IMR-90 (cell line): ENCODE results near the gene TVP23A. TPM values are rescaled to one million over a fixed set of nuclear protein-coding genes. Genes with fewer than 3 reads are reported as not detected.

Experiments used
- ATAC-seq: fragments of 200-7000 bp; cut with Tn5 transposase; 2 replicates; pipeline ENCODE4 v1.9.1; 2020; ENCODE audit warnings: low read depth, mild to moderate bottlenecking, moderate library complexity
- BruUV-seq: library from RNA; stranded (reverse); fragments of 400-500 nt; replicated peaks from 2 replicates; lab custom pipeline; 2021; lab: Mats Ljungman, UMichigan
- CTCF ChIA-PET: fragments of 300-600 bp; formaldehyde crosslinking; extraction: SDS; loops from one replicate; lab custom pipeline; 2021; ENCODE audit warnings: antibody characterized with exemption; lab: Yijun Ruan, JAX
- POLR2A ChIA-PET: fragments of 300-600 bp; sonication (Branson Sonifier 250); formaldehyde crosslinking; loops from one replicate; lab custom pipeline; 2022; ENCODE audit warnings: antibody characterized with exemption; ENCODE audit not compliant: unreplicated experiment; lab: Charles Lee
- DNase-seq: peaks from one replicate; pipeline ENCODE4 v3.0.0; 2013
- H2AFZ ChIP-seq: replicated peaks from 2 replicates; pipeline ENCODE3; 2013; ENCODE audit warnings: low read length, mild to moderate bottlenecking; ENCODE audit not compliant: poor library complexity
- H2AK5ac ChIP-seq: 2 replicates; pipeline ENCODE4 v1.6.1; 2013; ENCODE audit warnings: low read depth, low read length, inconsistent platforms
- H2AK9ac ChIP-seq: replicated peaks from 2 replicates; pipeline ENCODE3; 2013; ENCODE audit warnings: mild to moderate bottlenecking, low read depth, low read length, moderate library complexity; ENCODE audit not compliant: poor library complexity
- H2BK120ac ChIP-seq: 2 replicates; pipeline ENCODE4 v1.6.1; 2013; ENCODE audit warnings: low read depth, low read length, inconsistent platforms
- H2BK15ac ChIP-seq: 3 replicates; pipeline ENCODE4 v1.6.1; 2013; ENCODE audit warnings: low read depth, low read length, inconsistent platforms
- H2BK20ac ChIP-seq: 2 replicates; pipeline ENCODE4 v1.6.1; 2013; ENCODE audit warnings: low read depth, mild to moderate bottlenecking, inconsistent platforms, low read length, moderate library complexity
- H2BK5ac ChIP-seq: 2 replicates; pipeline ENCODE4 v1.6.1; 2013; ENCODE audit warnings: mild to moderate bottlenecking, low read depth, low read length, inconsistent platforms; ENCODE audit not compliant: poor library complexity, severe bottlenecking
- H3K14ac ChIP-seq: replicated peaks from 2 replicates; pipeline ENCODE4 v1.6.1; 2013; ENCODE audit warnings: low read depth, low read length, inconsistent platforms
- H3K18ac ChIP-seq: 2 replicates; pipeline ENCODE4 v1.6.1; 2013; ENCODE audit warnings: low read depth, low read length, control low read depth
- H3K23ac ChIP-seq: 2 replicates; pipeline ENCODE4 v1.6.1; 2013; ENCODE audit warnings: low read depth, low read length, inconsistent platforms
- H3K27ac ChIP-seq: 2 replicates; pipeline ENCODE4 v1.5.1; 2013; ENCODE audit warnings: mild to moderate bottlenecking, control low read depth, low read length; ENCODE audit not compliant: insufficient read depth
- H3K27me3 ChIP-seq: 2 replicates; pipeline ENCODE4 v1.6.1; 2013; ENCODE audit warnings: low read length; ENCODE audit not compliant: control insufficient read depth, insufficient read depth
- H3K36me3 ChIP-seq: 2 replicates; pipeline ENCODE4 v1.6.1; 2013; ENCODE audit warnings: low read length, mixed read lengths; ENCODE audit not compliant: control insufficient read depth, insufficient read depth
- H3K4ac ChIP-seq: 2 replicates; pipeline ENCODE4 v1.6.1; 2013; ENCODE audit warnings: low read depth, low read length, inconsistent platforms
- H3K4me1 ChIP-seq: 2 replicates; pipeline ENCODE4 v1.6.1; 2013; ENCODE audit warnings: low read length, mixed read lengths; ENCODE audit not compliant: control insufficient read depth, insufficient read depth
- H3K4me2 ChIP-seq: 2 replicates; pipeline ENCODE4 v1.6.1; 2013; ENCODE audit warnings: low read depth, mild to moderate bottlenecking, control low read depth, low read length, moderate library complexity
- H3K4me3 ChIP-seq: 2 replicates; pipeline ENCODE4 v1.5.1; 2013; ENCODE audit warnings: low read depth, mild to moderate bottlenecking, control low read depth, low read length, moderate library complexity; ENCODE audit not compliant: insufficient read depth
- H3K56ac ChIP-seq: 2 replicates; pipeline ENCODE4 v1.6.1; 2013; ENCODE audit warnings: low read length, inconsistent platforms; ENCODE audit not compliant: insufficient read depth; ENCODE audit errors: extremely low read depth
- H3K79me1 ChIP-seq, 2 experiments: 2 replicates each; pipeline ENCODE4 v1.6.1; 2013; ENCODE audit warnings: low read length in 2 of 2, inconsistent platforms in 1 of 2, low read depth in 1 of 2
- H3K9ac ChIP-seq: 2 replicates; pipeline ENCODE4 v1.6.1; 2013; ENCODE audit warnings: low read depth, low read length, control low read depth
- H3K9me1 ChIP-seq: 2 replicates; pipeline ENCODE4 v1.6.1; 2013; ENCODE audit warnings: low read length, inconsistent platforms; ENCODE audit not compliant: insufficient read depth
- H3K9me3 ChIP-seq: 2 replicates; pipeline ENCODE4 v1.6.1; 2013; ENCODE audit warnings: low read length; ENCODE audit not compliant: control insufficient read depth, insufficient read depth
- H4K20me1 ChIP-seq: 2 replicates; pipeline ENCODE4 v1.6.1; 2013; ENCODE audit warnings: low read length, inconsistent platforms; ENCODE audit not compliant: insufficient read depth
- H4K5ac ChIP-seq: 2 replicates; pipeline ENCODE4 v1.6.1; 2013; ENCODE audit warnings: mild to moderate bottlenecking, low read depth, low read length, control low read depth
- H4K8ac ChIP-seq, 2 experiments: 2 replicates each; pipeline ENCODE4 v1.6.1; 2013; ENCODE audit warnings: low read depth in 2 of 2, low read length in 2 of 2, control low read depth in 1 of 2, inconsistent platforms in 1 of 2
- H4K91ac ChIP-seq: 2 replicates; pipeline ENCODE4 v1.6.1; 2013; ENCODE audit warnings: low read depth, low read length, inconsistent platforms; ENCODE audit not compliant: insufficient read depth
- BHLHE40 ChIP-seq: fragments of 150-350 bp; IDR thresholded peaks from 2 replicates; pipeline ENCODE4 v1.6.1; 2016; ENCODE audit warnings: mild to moderate bottlenecking, low read depth, low read length
- ELK1 ChIP-seq: fragments of 150-350 bp; IDR thresholded peaks from 2 replicates; pipeline ENCODE4 v1.6.1; 2016; ENCODE audit warnings: low read depth, mild to moderate bottlenecking, low read length, moderate library complexity, borderline replicate concordance
- MAFK ChIP-seq: IDR thresholded peaks from 2 replicates; pipeline ENCODE4 v1.6.1; 2012; ENCODE audit warnings: low read depth, low read length, improper control_type of control experiment
- RCOR1 ChIP-seq: IDR thresholded peaks from 2 replicates; pipeline ENCODE4 v1.6.1; 2012; ENCODE audit warnings: mild to moderate bottlenecking, low read length, improper control_type of control experiment; ENCODE audit not compliant: insufficient replicate concordance
- RFX5 ChIP-seq: IDR thresholded peaks from 2 replicates; pipeline ENCODE4 v1.8.0; 2012; ENCODE audit warnings: low read depth, mild to moderate bottlenecking, low read length, moderate library complexity
- WGBS, 2 experiments: methylation state at CpG; one replicate each; pipeline versions ENCODE4 v1.1.5 to v1.1.7; 2013; ENCODE audit warnings: missing lambda C conversion rate in 2 of 2; ENCODE audit not compliant: insufficient read length in 1 of 2; ENCODE audit errors: extremely low coverage in 2 of 2; 5-methylcytosine and 5-hydroxymethylcytosine counted together
- dilution Hi-C: fragments of 300-500 bp; cut with HindIII; formaldehyde crosslinking; loops from one replicate; pipeline ENCODE4 v1.14.3; 2018; ENCODE audit warnings: low sequenced_read_pairs; ENCODE audit not compliant: unreplicated experiment
- in situ Hi-C: fragments of 300-500 bp; cut with MboI; formaldehyde crosslinking; loops from 3 replicates; pipeline ENCODE4 v1.14.3; 2019; ENCODE audit warnings: low sequenced_read_pairs, inconsistent platforms, mixed read lengths
- intact Hi-C: fragments of 100-400 bp; cut with micrococcal nuclease; formaldehyde crosslinking; loops from 2 replicates; pipeline ENCODE4 v1.10.0; 2022
- polyA plus RNA-seq, 3 experiments: library from polyadenylated mRNA; depleted of rRNA; stranded (reverse); fragments of >200 nt; gene quantifications; 2 replicates each; pipeline ENCODE4 v1.2.3, GENCODE V29; 2012; ENCODE audit warnings: low replicate concordance in 1 of 3
- total RNA-seq: library from RNA; depleted of rRNA; stranded (reverse); fragments of >200 nt; gene quantifications from 2 replicates; pipeline ENCODE4 v1.2.3, GENCODE V29; 2012

TVP23A gene
- total and polyA plus RNA-seq, 2 of the 4 experiments (the other 2 are of a cell fraction), result not detected

GRCh38 chr16:10762336-10763016 lies 56.1 kb downstream of the TVP23A start:
- Histone ChIP-seq H2AK9ac (no peak overlapping the region), H3K4me2 (no peak overlapping the region), H2AK5ac (no peak overlapping the region), H3K4me1 (no peaks in the 10 kb centered on the region), H3K4ac (no peak overlapping the region), H3K9ac (no peak overlapping the region), H4K5ac (no peak overlapping the region), H3K14ac (no peak overlapping the region), H2BK120ac (no peak overlapping the region), H4K20me1 (no peaks in the 10 kb centered on the region), H2AFZ (no peak overlapping the region), H3K56ac (no peak overlapping the region), H2BK20ac (no peak overlapping the region), H3K27ac (no peak overlapping the region), H3K9me3 (no peaks in the 10 kb centered on the region), H3K23ac (no peak overlapping the region), H4K91ac (no peak overlapping the region), H4K8ac (no peak overlapping the region), H3K36me3 (peaks cover 46% of the 10 kb centered on the region), H3K4me3 (no peak overlapping the region), H3K27me3 (no peaks in the 10 kb centered on the region), H3K18ac (no peak overlapping the region), H2BK5ac (no peak overlapping the region), H2BK15ac (no peak overlapping the region), H3K9me1 (no peaks in the 10 kb centered on the region), H3K79me1 (no peaks in the 10 kb centered on the region)
- ChIA-PET POLR2A (no interaction called here), CTCF (no interaction called here)
- in situ Hi-C loops (no loop called here), dilution Hi-C loops (no loop called here), intact Hi-C loops (no loop called here)
- BruUV-seq, result no TSS peak
- DNase-seq (no peak), ATAC-seq (no peak)
- 99% methylated on average over 20 of the region's 35 CpGs; no CpG with 5 or more reads in 1 of the 2 experiments for WGBS, 2 experiments
- TF ChIP-seq BHLHE40 (no peak), MAFK (no peak), RCOR1 (no peak), ELK1 (no peak), RFX5 (no peak)
